Naive thymus-derived CD8-positive, alpha-beta T cell (primary cell): ENCODE data around the gene FBXO10. TPM values are rescaled to one million over a fixed set of nuclear protein-coding genes. Genes with fewer than 3 reads are reported as not detected.

Source experiments
- ATAC-seq, 2 donors: fragments of 150-1000 bp; cut with Tn5 transposase in 1 of 2; sonication (Bioruptor Pico), chemical (Tn5 transposase) in 1 of 2; 1 replicate in 1 of 2; 2 replicates in 1 of 2; pipeline ENCODE4 v1.10.0; 2021; ENCODE audit warnings: mild to moderate bottlenecking in 2 of 2, moderate library complexity in 2 of 2
- POLR2A ChIA-PET: fragments of 350-600 bp; sonication (Branson Sonifier 250); formaldehyde crosslinking; loops from one replicate; lab custom pipeline; 2021; ENCODE audit warnings: antibody characterized with exemption; lab: Charles Lee
- DNase-seq, 10 donors: peaks; one replicate each; pipeline versions ENCODE4 v3.0.0 to v3.0.0-alpha.2; 2020 to 2022
- H3K27ac Mint-ChIP-seq, 10 donors: one replicate each; pipeline ENCODE4 v1.8.0; 2020 to 2022; ENCODE audit warnings: mild to moderate bottlenecking in 10 of 10, mixed read lengths in 10 of 10, moderate library complexity in 4 of 10, inconsistent platforms in 1 of 10
- H3K27me3 Mint-ChIP-seq, 5 donors: one replicate each; pipeline ENCODE4 v1.8.0; 2021 to 2022; ENCODE audit warnings: mixed read lengths in 5 of 5
- H3K36me3 Mint-ChIP-seq, 3 donors: one replicate each; pipeline ENCODE4 v1.8.0; 2020 to 2022; ENCODE audit warnings: mixed read lengths in 3 of 3, mild to moderate bottlenecking in 2 of 3, inconsistent platforms in 1 of 3
- H3K4me1 Mint-ChIP-seq, 4 donors: one replicate each; pipeline ENCODE4 v1.8.0; 2021 to 2022; ENCODE audit warnings: mixed read lengths in 4 of 4
- H3K4me3 Mint-ChIP-seq, 10 donors: one replicate each; pipeline ENCODE4 v1.8.0; 2020 to 2022; ENCODE audit warnings: mild to moderate bottlenecking in 10 of 10, mixed read lengths in 10 of 10, moderate library complexity in 6 of 10, inconsistent platforms in 1 of 10
- H3K9me3 Mint-ChIP-seq, 9 donors: one replicate each; pipeline ENCODE4 v1.8.0; 2020 to 2022; ENCODE audit warnings: mixed read lengths in 9 of 9, mild to moderate bottlenecking in 3 of 9, inconsistent platforms in 1 of 9, moderate library complexity in 1 of 9
- polyA plus RNA-seq, 3 donors: library from polyadenylated mRNA; unstranded; fragments of 300-500 nt; fragmentation: Illumina TruSeq; gene quantifications; one replicate each; pipeline ENCODE4 v1.2.3, GENCODE V29; 2021
- total RNA-seq, 8 experiments: library from RNA in 2 of 8; stranded (reverse) in 2 of 8; gene quantifications; one replicate each; pipeline ENCODE4 v1.2.3 and lab custom pipeline; 2021 to 2026

Gene FBXO10
- total and polyA plus RNA-seq, 5 experiments from 2014 or later, result 0.20 to 2.4 (median 0.77) TPM

GRCh38 chr9:37540634-37541033, 35.5 kb downstream of the FBXO10 start:
- no peak overlapping the region for H3K27ac Mint-ChIP-seq
- DNase-seq (no peak), ATAC-seq (no peak)
- no peaks in the 10 kb centered on the region for H3K27me3 Mint-ChIP-seq
- POLR2A ChIA-PET, result no interaction called here
- H3K4me3 Mint-ChIP-seq, result no peak overlapping the region
- H3K4me1 Mint-ChIP-seq, result peaks cover 0 to 3% (median 0%) of the 10 kb centered on the region in 4 donors
- H3K36me3 Mint-ChIP-seq, result peaks cover 0 to 5% (median 2%) of the 10 kb centered on the region in 3 donors
- no peaks in the 10 kb centered on the region for H3K9me3 Mint-ChIP-seq

GRCh38 chr9:37539634-37540033, 36.5 kb downstream of the FBXO10 start:
- H3K4me1 Mint-ChIP-seq, result peaks cover 0 to 3% (median 0%) of the 10 kb centered on the region in 4 donors
- ATAC-seq (no peak), DNase-seq (no peak)
- no peaks in the 10 kb centered on the region for H3K9me3 Mint-ChIP-seq
- no peaks in the 10 kb centered on the region for H3K27me3 Mint-ChIP-seq
- H3K36me3 Mint-ChIP-seq, result peaks cover 0 to 5% (median 2%) of the 10 kb centered on the region in 3 donors
- POLR2A ChIA-PET, result no interaction called here
- H3K27ac Mint-ChIP-seq, result no peak overlapping the region
- no peak overlapping the region for H3K4me3 Mint-ChIP-seq

- POLR2A ChIA-PET, result no interaction called here
- DNase-seq, result no peak
Measured at GRCh38 chr9:37538099-37538498, 38.1 kb downstream of the FBXO10 start.

GRCh38 chr9:37534901-37535300, 41.3 kb downstream of the FBXO10 start:
- DNase-seq (no peak), ATAC-seq (no peak)
- Mint-ChIP-seq H3K4me3 (peak overlapping the region in 1 of 10 donors; percentile 68), H3K27me3 (no peaks in the 10 kb centered on the region), H3K4me1 (peaks cover 0 to 7% (median 0%) of the 10 kb centered on the region in 4 donors), H3K36me3 (peaks cover 0 to 5% (median 3%) of the 10 kb centered on the region in 3 donors), H3K9me3 (no peaks in the 10 kb centered on the region), H3K27ac (no peak overlapping the region)
- POLR2A ChIA-PET, result no interaction called here

More at GRCh38 chr9:37538099-37538498, 38.1 kb downstream of the FBXO10 start:
- ATAC-seq, result no peak
- H3K4me3 Mint-ChIP-seq, result no peak overlapping the region
- H3K4me1 Mint-ChIP-seq, result peaks cover 0 to 3% (median 0%) of the 10 kb centered on the region in 4 donors
- H3K36me3 Mint-ChIP-seq, result peaks cover 0 to 5% (median 2%) of the 10 kb centered on the region in 3 donors
- no peaks in the 10 kb centered on the region for H3K9me3 Mint-ChIP-seq
- no peaks in the 10 kb centered on the region for H3K27me3 Mint-ChIP-seq
- peak overlapping the region in 1 of 10 donors; percentile 22 for H3K27ac Mint-ChIP-seq

GRCh38 chr9:37534412-37534811, 41.8 kb downstream of the FBXO10 start:
- H3K9me3 Mint-ChIP-seq, result no peaks in the 10 kb centered on the region
- no peak overlapping the region for H3K4me3 Mint-ChIP-seq
- H3K27ac Mint-ChIP-seq, result no peak overlapping the region
- no peak for ATAC-seq
- peaks cover 0 to 4% (median 0%) of the 10 kb centered on the region in 4 donors for H3K4me1 Mint-ChIP-seq
- peaks cover 0 to 3% (median under 1%) of the 10 kb centered on the region in 3 donors for H3K36me3 Mint-ChIP-seq
- no peaks in the 10 kb centered on the region for H3K27me3 Mint-ChIP-seq
- POLR2A ChIA-PET, result no interaction called here
- DNase-seq, result no peak

- peak overlapping the region in 1 of 10 donors; percentile 12 for H3K4me3 Mint-ChIP-seq
- H3K27me3 Mint-ChIP-seq, result no peaks in the 10 kb centered on the region
- ATAC-seq, result peak in 1 of 2 donors; percentile 70
- peak in 1 of 10 donors; percentile 12 for DNase-seq
- peaks cover 0 to 5% (median 5%) of the 10 kb centered on the region in 3 donors for H3K36me3 Mint-ChIP-seq
- POLR2A ChIA-PET, result no interaction called here
- H3K9me3 Mint-ChIP-seq, result no peaks in the 10 kb centered on the region
- peaks cover 0 to 13% (median 0%) of the 10 kb centered on the region in 4 donors for H3K4me1 Mint-ChIP-seq
- peak overlapping the region in 2 of 10 donors; percentile 50 to 78 for H3K27ac Mint-ChIP-seq
Measured at GRCh38 chr9:37531699-37532098, 44.5 kb downstream of the FBXO10 start.

GRCh38 chr9:37528652-37529471, 47.3 kb downstream of the FBXO10 start:
- POLR2A ChIA-PET, result no interaction called here
- peak; percentile 50 to 66 for ATAC-seq
- DNase-seq, result peak in 3 of 10 donors; percentile 16 to 22 (median 16)
- H3K4me3 Mint-ChIP-seq, result peak overlapping the region in 7 of 10 donors; percentile 7 to 71 (median 37)
- H3K27ac Mint-ChIP-seq, result peak overlapping the region in 6 of 10 donors; percentile 19 to 85 (median 74)
- H3K27me3 Mint-ChIP-seq, result no peaks in the 10 kb centered on the region
- H3K4me1 Mint-ChIP-seq, result peaks cover 0 to 13% (median 0%) of the 10 kb centered on the region in 4 donors
- peaks cover 0 to 14% (median 5%) of the 10 kb centered on the region in 3 donors for H3K36me3 Mint-ChIP-seq
- no peaks in the 10 kb centered on the region for H3K9me3 Mint-ChIP-seq

- Mint-ChIP-seq H3K36me3 (peaks cover 8 to 16% (median 9%) of the 10 kb centered on the region in 3 donors), H3K27me3 (no peaks in the 10 kb centered on the region), H3K27ac (no peak overlapping the region), H3K4me1 (peaks cover 0 to 5% (median 0%) of the 10 kb centered on the region in 4 donors), H3K4me3 (no peak overlapping the region), H3K9me3 (no peaks in the 10 kb centered on the region)
- no peak for ATAC-seq
- POLR2A ChIA-PET, result interaction anchor here (0.5 kb wide), 1 partner anchor 33 kb away, joined by 3 read pairs; no protein-coding TSS in a partner anchor
- no peak for DNase-seq
Measured at GRCh38 chr9:37523916-37524315, 52.3 kb downstream of the FBXO10 start.

- Mint-ChIP-seq H3K4me1 (no peaks in the 10 kb centered on the region), H3K27ac (peak overlapping the region in 1 of 10 donors; percentile 3), H3K27me3 (peaks cover 0 to 1% (median 0%) of the 10 kb centered on the region in 5 donors), H3K4me3 (no peak overlapping the region), H3K36me3 (peaks cover 8 to 14% (median 9%) of the 10 kb centered on the region in 3 donors), H3K9me3 (no peaks in the 10 kb centered on the region)
- POLR2A ChIA-PET, result no interaction called here
- no peak for DNase-seq
- no peak for ATAC-seq
Measured at GRCh38 chr9:37522971-37523370, 53.2 kb downstream of the FBXO10 start.

GRCh38 chr9:37521111-37521510, 55.1 kb downstream of the FBXO10 start:
- Mint-ChIP-seq H3K4me3 (no peak overlapping the region), H3K27me3 (peaks cover 0 to 1% (median 0%) of the 10 kb centered on the region in 5 donors), H3K36me3 (peaks cover 3 to 14% (median 9%) of the 10 kb centered on the region in 3 donors), H3K4me1 (no peaks in the 10 kb centered on the region), H3K9me3 (no peaks in the 10 kb centered on the region), H3K27ac (no peak overlapping the region)
- POLR2A ChIA-PET, result no interaction called here
- DNase-seq (no peak), ATAC-seq (no peak)

GRCh38 chr9:37520641-37521040, 55.5 kb downstream of the FBXO10 start:
- H3K9me3 Mint-ChIP-seq, result no peaks in the 10 kb centered on the region
- ATAC-seq (no peak), DNase-seq (no peak)
- POLR2A ChIA-PET, result no interaction called here
- peaks cover 0 to 1% (median 0%) of the 10 kb centered on the region in 5 donors for H3K27me3 Mint-ChIP-seq
- H3K27ac Mint-ChIP-seq, result peak overlapping the region in 1 of 10 donors; percentile 49
- H3K4me3 Mint-ChIP-seq, result no peak overlapping the region
- H3K4me1 Mint-ChIP-seq, result no peaks in the 10 kb centered on the region
- H3K36me3 Mint-ChIP-seq, result peaks cover 3 to 13% (median 9%) of the 10 kb centered on the region in 3 donors

GRCh38 chr9:37517923-37518322, 58.3 kb downstream of the FBXO10 start:
- Mint-ChIP-seq H3K4me1 (peaks cover 0 to 2% (median 0%) of the 10 kb centered on the region in 4 donors), H3K27ac (no peak overlapping the region), H3K36me3 (peaks cover 3 to 9% (median 6%) of the 10 kb centered on the region in 3 donors), H3K27me3 (peaks cover 0 to 1% (median 0%) of the 10 kb centered on the region in 5 donors), H3K4me3 (no peak overlapping the region), H3K9me3 (no peaks in the 10 kb centered on the region)
- no peak for DNase-seq
- no peak for ATAC-seq
- POLR2A ChIA-PET, result no interaction called here
